Measurements from ENCODE around the gene LRRN2.

The LRRN2 gene

DNA sequence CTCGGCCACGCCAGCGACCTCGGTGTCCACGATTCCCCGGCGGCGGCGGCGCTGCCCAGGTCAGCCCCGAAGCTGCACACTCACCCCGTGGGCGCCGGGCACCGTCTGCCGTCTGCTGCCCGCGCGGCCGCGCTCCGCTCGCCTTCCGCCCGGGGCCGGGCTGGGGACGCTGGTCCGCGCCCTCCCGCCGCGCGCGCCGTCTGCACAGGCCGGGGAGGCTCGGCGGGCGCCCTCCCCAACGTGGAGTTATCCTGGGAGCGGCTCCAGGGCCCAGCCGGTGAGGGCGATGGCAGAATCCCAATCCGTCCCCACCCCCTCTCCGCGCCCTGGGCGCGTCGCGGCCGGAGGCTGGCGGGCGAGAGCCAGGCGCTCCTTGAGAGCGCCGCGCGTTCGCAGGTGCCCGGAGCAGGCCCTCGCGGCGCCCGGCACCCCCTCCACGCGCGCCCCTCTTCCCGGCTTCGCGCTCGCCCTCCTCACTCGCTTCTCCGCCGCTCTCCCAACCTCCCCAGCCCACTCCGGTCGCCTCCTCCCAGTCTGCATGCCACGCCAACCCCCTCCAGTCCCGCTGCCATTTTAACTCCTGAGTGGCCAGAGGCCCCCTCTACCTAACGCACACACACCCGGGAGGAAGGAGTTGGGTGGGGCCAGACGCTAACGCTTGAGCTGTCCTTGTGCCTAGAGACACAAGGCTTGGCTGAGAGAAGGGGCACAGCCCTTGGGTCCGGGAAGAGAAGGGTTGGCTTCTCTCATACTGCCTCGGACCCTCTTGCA, at the start of gene LRRN2:
TSS of gene LRRN2 (minus strand) at position 503 of the 771 bp plus-strand sequence. CDS start 65,746 bp downstream, outside the sequence.
- no peak within 1 kb of the TSS for H3K4me3 ChIP-seq (ENCODE audit: low read depth, low read length)
- ChIA-PET CTCF (no interaction called here), POLR2A (no interaction called here)
- no peak for DNase-seq (ENCODE audit: low read depth, low spot score)
- TF ChIP-seq, protein P1, sequence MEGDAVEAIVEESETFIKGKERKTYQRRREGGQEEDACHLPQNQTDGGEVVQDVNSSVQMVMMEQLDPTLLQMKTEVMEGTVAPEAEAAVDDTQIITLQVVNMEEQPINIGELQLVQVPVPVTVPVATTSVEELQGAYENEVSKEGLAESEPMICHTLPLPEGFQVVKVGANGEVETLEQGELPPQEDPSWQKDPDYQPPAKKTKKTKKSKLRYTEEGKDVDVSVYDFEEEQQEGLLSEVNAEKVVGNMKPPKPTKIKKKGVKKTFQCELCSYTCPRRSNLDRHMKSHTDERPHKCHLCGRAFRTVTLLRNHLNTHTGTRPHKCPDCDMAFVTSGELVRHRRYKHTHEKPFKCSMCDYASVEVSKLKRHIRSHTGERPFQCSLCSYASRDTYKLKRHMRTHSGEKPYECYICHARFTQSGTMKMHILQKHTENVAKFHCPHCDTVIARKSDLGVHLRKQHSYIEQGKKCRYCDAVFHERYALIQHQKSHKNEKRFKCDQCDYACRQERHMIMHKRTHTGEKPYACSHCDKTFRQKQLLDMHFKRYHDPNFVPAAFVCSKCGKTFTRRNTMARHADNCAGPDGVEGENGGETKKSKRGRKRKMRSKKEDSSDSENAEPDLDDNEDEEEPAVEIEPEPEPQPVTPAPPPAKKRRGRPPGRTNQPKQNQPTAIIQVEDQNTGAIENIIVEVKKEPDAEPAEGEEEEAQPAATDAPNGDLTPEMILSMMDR (IDR thresholded peaks at IDR 0.05; ENCODE audit: insufficient read depth, low read length, missing control alignments) = no peak

DNA sequence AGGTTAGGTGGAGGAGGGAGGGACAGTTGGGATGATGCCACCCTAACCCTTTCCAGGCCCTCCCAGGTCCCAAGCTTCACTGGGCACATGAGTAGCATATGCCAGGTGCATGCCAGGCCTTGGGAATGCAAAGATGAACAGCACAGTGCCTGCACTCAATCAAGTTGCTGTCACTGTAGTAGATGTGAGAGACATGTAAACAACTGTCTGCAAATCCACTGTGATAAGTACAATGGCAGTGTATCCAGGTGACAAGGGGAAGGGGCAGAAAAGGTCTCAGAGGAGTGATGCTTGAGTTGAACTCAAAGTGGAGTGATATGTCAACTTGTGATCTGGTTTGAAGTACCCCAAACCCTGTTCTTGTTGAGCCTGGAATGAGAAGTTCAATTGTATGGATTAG, 49.5 kb upstream of the LRRN2 start:
- ChIA-PET CTCF (interaction anchor here (1.5 kb wide), 1 partner anchor 12 kb away, joined by 6 read pairs; no protein-coding TSS in a partner anchor), POLR2A (no interaction called here)
- TF ChIP-seq, protein P1 (IDR thresholded peaks at IDR 0.05; ENCODE audit: insufficient read depth, low read length, missing control alignments) = no peak
- H3K4me3 ChIP-seq (ENCODE audit: low read depth, low read length) = no peak overlapping the region
- no peak for DNase-seq (ENCODE audit: low read depth, low spot score)

DNA sequence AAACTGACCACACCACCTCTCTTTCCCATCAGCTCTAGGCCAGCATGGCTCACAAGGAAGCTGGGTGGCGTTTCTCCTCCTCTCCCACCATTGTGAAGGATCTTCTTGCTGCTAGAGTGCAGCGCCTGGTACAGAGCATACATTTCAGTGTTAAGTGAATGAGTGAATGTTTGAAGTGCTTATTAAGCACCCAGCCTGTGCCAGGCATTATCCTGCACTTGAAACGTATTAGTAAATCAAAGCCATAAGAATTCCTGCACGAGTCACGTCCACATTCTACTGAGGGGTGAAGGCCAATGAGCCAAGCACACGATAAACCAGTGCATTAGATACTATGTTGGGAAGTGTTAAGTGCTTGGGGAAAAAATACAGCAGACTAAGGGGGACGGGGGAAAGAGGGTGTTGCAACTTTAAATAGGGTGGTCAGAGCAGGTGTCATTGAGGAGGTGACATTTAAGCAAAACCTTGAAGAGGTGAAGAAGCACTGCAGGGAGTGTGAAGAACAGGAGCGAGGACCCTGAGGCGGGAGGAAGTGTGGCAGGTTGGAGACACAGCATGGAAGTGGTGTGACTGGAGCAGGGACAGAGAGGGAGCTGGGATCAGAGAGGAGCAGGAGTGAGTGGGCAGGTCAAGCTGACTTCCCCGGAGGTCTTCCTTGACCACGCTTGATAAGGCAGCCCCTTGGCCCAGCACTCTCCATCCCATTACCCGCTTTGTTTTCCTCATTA, 48.5 kb upstream of the LRRN2 start:
- CTCF ChIA-PET = interaction anchor here (0.8 to 1.5 kb wide), 2 partner anchors 13 to 58 kb away, joined by 3 to 6 read pairs; no protein-coding TSS in a partner anchor
- TF ChIP-seq, protein P1 (IDR thresholded peaks at IDR 0.05; ENCODE audit: insufficient read depth, low read length, missing control alignments) = no peak
- DNase-seq (ENCODE audit: low read depth, low spot score) = no peak
- no peak overlapping the region for H3K4me3 ChIP-seq (ENCODE audit: low read depth, low read length)
- POLR2A ChIA-PET = no interaction called here

GRCh38 chr1:204733289-204733688, 47.8 kb upstream of the LRRN2 start:
- ChIA-PET POLR2A (no interaction called here), CTCF (interaction anchor here (0.8 to 2.9 kb wide), 5 partner anchors 13 to 74 kb away, joined by 3 to 26 read pairs (median 6); no protein-coding TSS in a partner anchor)
- no peak overlapping the region for H3K4me3 ChIP-seq (ENCODE audit: low read depth, low read length)
- TF ChIP-seq, protein P1 (IDR thresholded peaks at IDR 0.05; ENCODE audit: insufficient read depth, low read length, missing control alignments) = no peak
- no peak for DNase-seq (ENCODE audit: low read depth, low spot score)

GRCh38 chr1:204731985-204732575, 46.5 kb upstream of the LRRN2 start:
- ChIA-PET CTCF (interaction anchor here (0.8 to 2.9 kb wide), 7 partner anchors 9 to 75 kb away, joined by 3 to 26 read pairs (median 5); no protein-coding TSS in a partner anchor), POLR2A (no interaction called here)
- no peak overlapping the region for H3K4me3 ChIP-seq (ENCODE audit: low read depth, low read length)
- TF ChIP-seq, protein P1 (IDR thresholded peaks at IDR 0.05; ENCODE audit: insufficient read depth, low read length, missing control alignments) = no peak
- no peak for DNase-seq (ENCODE audit: low read depth, low spot score)

Measured in AG04449 (cell line).